Liver (tissue), 3 donors: ENCODE data around the gene SMYD3.

Experiments
- GABPA ChIP-seq, 2 donors: IDR thresholded peaks in 1 of 2; conservative IDR thresholded peaks in 1 of 2; 2 replicates each; pipeline ENCODE4 v1.6.1; 2016; ENCODE audit warnings: antibody characterized with exemption in 2 of 2, mild to moderate bottlenecking in 1 of 2, moderate library complexity in 1 of 2
- HNF4A ChIP-seq, 2 donors: conservative IDR thresholded peaks; 2 replicates each; pipeline ENCODE4 v1.6.1; 2016; ENCODE audit warnings: antibody characterized with exemption in 2 of 2, mild to moderate bottlenecking in 2 of 2
- JUND ChIP-seq, 2 donors: IDR thresholded peaks; 2 replicates each; pipeline ENCODE4 v1.6.1; 2016; ENCODE audit warnings: antibody characterized with exemption in 2 of 2
- RAD21 ChIP-seq, 2 donors: IDR thresholded peaks; 2 replicates each; pipeline ENCODE4 v1.6.1; 2016; ENCODE audit warnings: antibody characterized with exemption in 2 of 2, mild to moderate bottlenecking in 2 of 2
- SP1 ChIP-seq: IDR thresholded peaks from 2 replicates; pipeline ENCODE4 v1.6.1; 2018; ENCODE audit warnings: antibody characterized with exemption, mild to moderate bottlenecking
- TAF1 ChIP-seq: conservative IDR thresholded peaks from 2 replicates; pipeline ENCODE4 v1.6.1; 2016; ENCODE audit warnings: antibody characterized with exemption, mild to moderate bottlenecking
- TF ChIP-seq, protein P1 (sequence below): fragments of 150-350 bp; IDR thresholded peaks from 2 replicates; pipeline ENCODE4 v1.5.1; 2017; ENCODE audit warnings: improper control_type of control experiment, low read depth, low read length; ENCODE audit not compliant: missing input control
- TF ChIP-seq, protein P2 (sequence below): IDR thresholded peaks from 2 replicates; pipeline ENCODE4 v1.6.1; 2016; ENCODE audit warnings: antibody characterized with exemption
- TF ChIP-seq, protein P3 (sequence below): IDR thresholded peaks from 2 replicates; pipeline ENCODE4 v1.6.1; 2016; ENCODE audit warnings: antibody characterized with exemption, mild to moderate bottlenecking
- TF ChIP-seq, protein P4 (sequence below): IDR thresholded peaks from 2 replicates; pipeline ENCODE4 v1.6.1; 2016; ENCODE audit warnings: antibody characterized with exemption
- donor health status: healthy.
- donor health status: healthy.

DNA sequence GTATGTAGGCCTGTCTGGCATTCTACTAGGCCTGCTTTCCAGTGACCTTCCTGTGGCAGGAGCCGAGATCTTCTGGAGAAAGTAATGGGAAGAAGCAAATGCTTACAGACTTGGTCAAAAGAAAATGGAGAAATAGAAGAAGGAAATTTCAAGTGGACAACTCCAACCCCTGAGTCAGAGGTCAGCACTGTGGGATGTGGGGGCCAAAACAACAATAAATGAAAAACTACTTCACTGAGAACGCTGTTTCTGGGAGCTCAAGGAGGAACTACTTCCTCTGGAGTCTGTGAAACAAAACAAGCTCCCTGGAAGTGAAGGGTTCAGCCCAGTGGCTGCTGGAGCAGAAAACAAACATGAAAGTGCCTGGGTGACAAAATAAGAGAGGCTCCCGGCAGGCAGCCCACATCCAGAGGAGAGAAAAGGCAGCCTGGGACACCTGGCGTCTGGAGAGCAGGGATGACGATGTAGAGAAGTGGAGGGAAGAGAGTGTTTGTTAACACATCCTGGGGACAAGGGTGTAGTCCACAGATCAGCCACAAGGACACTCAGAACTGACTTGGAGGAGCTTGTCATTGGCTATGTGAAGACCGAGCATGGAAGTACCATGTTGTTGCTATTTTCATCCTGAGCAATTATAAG lies 355.2 kb downstream of the SMYD3 start:
- TF ChIP-seq, protein P1, sequence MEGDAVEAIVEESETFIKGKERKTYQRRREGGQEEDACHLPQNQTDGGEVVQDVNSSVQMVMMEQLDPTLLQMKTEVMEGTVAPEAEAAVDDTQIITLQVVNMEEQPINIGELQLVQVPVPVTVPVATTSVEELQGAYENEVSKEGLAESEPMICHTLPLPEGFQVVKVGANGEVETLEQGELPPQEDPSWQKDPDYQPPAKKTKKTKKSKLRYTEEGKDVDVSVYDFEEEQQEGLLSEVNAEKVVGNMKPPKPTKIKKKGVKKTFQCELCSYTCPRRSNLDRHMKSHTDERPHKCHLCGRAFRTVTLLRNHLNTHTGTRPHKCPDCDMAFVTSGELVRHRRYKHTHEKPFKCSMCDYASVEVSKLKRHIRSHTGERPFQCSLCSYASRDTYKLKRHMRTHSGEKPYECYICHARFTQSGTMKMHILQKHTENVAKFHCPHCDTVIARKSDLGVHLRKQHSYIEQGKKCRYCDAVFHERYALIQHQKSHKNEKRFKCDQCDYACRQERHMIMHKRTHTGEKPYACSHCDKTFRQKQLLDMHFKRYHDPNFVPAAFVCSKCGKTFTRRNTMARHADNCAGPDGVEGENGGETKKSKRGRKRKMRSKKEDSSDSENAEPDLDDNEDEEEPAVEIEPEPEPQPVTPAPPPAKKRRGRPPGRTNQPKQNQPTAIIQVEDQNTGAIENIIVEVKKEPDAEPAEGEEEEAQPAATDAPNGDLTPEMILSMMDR = no peak
- TF ChIP-seq, protein P2, sequence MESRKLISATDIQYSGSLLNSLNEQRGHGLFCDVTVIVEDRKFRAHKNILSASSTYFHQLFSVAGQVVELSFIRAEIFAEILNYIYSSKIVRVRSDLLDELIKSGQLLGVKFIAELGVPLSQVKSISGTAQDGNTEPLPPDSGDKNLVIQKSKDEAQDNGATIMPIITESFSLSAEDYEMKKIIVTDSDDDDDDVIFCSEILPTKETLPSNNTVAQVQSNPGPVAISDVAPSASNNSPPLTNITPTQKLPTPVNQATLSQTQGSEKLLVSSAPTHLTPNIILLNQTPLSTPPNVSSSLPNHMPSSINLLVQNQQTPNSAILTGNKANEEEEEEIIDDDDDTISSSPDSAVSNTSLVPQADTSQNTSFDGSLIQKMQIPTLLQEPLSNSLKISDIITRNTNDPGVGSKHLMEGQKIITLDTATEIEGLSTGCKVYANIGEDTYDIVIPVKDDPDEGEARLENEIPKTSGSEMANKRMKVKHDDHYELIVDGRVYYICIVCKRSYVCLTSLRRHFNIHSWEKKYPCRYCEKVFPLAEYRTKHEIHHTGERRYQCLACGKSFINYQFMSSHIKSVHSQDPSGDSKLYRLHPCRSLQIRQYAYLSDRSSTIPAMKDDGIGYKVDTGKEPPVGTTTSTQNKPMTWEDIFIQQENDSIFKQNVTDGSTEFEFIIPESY = no peak
- TF ChIP-seq TAF1 (no peak), RAD21 (IDR thresholded peaks at IDR 0.05) (no peak), SP1 (no peak), JUND (IDR thresholded peaks at IDR 0.05) (no peak), HNF4A (conservative IDR thresholded peaks at IDR 0.05) (no peak), GABPA (IDR thresholded peaks at IDR 0.05 in 1 of 2, conservative IDR thresholded peaks at IDR 0.05 in 1 of 2) (no peak)
- TF ChIP-seq, protein P3, sequence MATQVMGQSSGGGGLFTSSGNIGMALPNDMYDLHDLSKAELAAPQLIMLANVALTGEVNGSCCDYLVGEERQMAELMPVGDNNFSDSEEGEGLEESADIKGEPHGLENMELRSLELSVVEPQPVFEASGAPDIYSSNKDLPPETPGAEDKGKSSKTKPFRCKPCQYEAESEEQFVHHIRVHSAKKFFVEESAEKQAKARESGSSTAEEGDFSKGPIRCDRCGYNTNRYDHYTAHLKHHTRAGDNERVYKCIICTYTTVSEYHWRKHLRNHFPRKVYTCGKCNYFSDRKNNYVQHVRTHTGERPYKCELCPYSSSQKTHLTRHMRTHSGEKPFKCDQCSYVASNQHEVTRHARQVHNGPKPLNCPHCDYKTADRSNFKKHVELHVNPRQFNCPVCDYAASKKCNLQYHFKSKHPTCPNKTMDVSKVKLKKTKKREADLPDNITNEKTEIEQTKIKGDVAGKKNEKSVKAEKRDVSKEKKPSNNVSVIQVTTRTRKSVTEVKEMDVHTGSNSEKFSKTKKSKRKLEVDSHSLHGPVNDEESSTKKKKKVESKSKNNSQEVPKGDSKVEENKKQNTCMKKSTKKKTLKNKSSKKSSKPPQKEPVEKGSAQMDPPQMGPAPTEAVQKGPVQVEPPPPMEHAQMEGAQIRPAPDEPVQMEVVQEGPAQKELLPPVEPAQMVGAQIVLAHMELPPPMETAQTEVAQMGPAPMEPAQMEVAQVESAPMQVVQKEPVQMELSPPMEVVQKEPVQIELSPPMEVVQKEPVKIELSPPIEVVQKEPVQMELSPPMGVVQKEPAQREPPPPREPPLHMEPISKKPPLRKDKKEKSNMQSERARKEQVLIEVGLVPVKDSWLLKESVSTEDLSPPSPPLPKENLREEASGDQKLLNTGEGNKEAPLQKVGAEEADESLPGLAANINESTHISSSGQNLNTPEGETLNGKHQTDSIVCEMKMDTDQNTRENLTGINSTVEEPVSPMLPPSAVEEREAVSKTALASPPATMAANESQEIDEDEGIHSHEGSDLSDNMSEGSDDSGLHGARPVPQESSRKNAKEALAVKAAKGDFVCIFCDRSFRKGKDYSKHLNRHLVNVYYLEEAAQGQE = no peak
- TF ChIP-seq, protein P4, sequence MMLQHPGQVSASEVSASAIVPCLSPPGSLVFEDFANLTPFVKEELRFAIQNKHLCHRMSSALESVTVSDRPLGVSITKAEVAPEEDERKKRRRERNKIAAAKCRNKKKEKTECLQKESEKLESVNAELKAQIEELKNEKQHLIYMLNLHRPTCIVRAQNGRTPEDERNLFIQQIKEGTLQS = no peak
